ENCODE results near the gene CALU.

- TF ChIP-seq POLR2A (IDR thresholded peaks at IDR 0.05) (no peak), CTCF (IDR thresholded peaks at IDR 0.05) (no peak), POLR2AphosphoS5 (IDR thresholded peaks at IDR 0.05) (no peak)
Measured at GRCh38 chr7:128710481-128710880, 28.7 kb upstream of the CALU start.
